ENCODE data around the gene PFAS.

Gene PFAS

GRCh38 chr17:8266648-8267479 is 17.8 kb downstream of the PFAS start:
- no peak for DNase-seq (ENCODE audit: low spot score)

GRCh38 chr17:8267480-8268147 is 18.5 kb downstream of the PFAS start:
- no peak for DNase-seq (ENCODE audit: low spot score)

DNA sequence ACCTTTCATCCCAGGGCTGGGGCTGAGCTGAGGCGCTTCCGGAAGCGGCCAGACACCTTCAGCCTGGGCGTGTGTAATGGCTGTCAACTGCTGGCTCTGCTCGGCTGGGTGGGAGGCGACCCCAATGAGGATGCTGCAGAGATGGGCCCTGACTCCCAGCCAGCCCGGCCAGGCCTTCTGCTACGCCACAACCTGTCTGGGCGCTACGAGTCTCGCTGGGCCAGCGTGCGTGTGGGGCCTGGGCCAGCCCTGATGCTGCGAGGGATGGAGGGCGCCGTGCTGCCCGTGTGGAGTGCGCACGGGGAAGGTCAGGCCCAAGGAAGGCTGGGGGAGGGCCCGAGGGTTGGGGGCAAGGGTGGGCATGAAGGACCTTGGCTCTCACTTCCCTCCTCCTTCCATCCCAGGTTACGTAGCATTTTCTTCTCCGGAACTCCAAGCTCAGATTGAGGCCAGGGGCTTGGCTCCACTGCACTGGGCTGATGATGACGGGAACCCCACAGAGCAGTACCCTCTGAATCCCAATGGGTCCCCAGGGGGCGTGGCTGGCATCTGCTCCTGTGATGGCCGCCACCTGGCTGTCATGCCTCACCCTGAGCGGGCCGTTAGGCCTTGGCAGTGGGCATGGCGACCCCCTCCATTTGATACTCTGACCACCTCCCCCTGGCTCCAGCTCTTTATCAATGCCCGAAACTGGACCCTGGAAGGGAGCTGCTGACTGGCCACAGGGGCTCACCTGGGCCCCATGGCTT is 19.6 kb downstream of the PFAS start:
- DNase-seq (ENCODE audit: low spot score), result no peak

DNA sequence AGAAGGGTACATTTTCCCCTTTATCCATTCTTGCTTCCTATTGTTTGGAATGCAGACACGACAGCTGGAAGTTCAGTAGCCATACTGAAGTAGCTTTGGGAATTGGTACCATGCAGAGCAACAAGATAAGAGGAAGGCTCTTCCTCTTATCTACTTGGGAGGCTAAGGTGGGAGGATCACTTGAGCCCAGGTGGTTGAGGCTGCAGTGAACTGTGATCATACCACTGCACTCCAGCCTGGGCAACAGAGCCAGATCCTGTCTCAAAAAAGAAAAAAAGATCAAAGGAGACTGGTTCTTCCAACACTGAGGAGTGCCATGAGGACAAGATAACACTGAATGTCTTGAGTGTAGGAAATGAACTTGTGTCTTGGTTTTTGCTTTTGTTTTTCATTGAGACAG is 23.3 kb downstream of the PFAS start:
- DNase-seq (ENCODE audit: low spot score), result no peak

DNA sequence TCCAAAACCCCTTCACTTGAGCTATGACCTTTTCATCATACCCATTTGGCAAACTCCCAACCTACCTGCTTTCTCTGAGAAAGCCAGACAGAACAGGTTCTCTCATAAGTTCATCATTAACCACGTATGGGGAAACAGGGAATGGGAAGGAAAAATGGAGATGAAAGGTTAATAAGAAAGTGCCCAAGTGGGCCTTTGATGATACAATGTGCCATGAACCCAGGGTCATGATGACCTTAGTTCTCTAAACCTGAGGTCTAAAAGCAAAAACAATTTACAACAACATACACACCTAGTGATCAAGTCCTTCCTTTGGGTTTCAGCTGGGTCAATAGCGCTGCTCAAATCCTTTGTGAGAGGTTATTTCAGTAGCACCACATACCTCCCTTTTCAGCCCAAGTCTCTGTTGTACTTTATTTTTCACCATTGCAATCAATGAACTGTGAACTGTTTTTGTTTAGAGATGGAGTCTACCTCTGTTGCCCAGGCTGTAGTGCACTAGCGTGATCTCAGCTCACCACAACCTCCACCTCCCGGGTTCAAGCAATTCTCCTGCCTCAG is 24.9 kb downstream of the PFAS start:
- DNase-seq (ENCODE audit: low spot score), result no peak

GRCh38 chr17:8274816-8275215 is 25.7 kb downstream of the PFAS start:
- no peak for DNase-seq (ENCODE audit: low spot score)

DNA sequence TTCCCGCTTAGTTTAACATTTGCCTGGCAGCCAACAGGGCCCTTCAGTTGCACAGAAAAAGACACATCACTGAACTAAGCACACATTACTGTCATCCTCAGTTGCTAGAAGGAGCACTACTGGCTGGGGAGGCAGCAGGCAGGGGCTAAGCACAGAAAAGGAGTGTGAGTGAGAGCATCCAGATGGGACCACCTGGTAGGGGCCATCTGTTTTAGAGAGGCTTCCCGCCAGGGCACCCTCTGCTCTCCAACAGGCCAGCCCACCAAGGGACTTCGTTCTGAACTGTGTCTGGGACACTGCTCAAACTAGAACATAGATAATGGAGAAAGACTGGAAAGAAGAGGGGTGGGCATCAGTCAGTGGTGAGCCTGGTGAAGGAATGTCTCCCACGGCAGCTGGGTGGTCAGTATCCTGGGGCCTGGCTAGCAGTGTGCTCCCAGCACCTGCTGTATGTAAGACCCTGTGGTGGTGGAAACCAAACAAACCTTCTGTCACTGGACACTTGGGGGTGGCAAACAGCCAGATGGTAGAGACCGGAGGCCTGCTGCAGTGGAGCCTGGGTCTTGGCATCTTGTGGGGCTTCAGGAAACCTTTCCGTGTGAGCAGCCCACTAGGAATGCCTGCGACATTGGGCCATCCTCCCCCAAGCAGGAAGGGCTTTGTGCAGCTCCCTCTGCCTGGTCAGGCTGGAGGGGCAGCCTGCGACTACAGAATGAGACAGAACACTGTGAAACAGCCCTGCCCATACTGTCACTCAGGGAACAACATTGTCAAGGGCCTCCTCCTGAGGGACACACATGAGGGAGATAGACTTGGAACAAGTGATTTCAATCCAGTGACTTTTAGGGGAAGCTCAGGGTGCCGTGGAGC is 26.6 kb downstream of the PFAS start:
- no peak for DNase-seq (ENCODE audit: low spot score)

DNA sequence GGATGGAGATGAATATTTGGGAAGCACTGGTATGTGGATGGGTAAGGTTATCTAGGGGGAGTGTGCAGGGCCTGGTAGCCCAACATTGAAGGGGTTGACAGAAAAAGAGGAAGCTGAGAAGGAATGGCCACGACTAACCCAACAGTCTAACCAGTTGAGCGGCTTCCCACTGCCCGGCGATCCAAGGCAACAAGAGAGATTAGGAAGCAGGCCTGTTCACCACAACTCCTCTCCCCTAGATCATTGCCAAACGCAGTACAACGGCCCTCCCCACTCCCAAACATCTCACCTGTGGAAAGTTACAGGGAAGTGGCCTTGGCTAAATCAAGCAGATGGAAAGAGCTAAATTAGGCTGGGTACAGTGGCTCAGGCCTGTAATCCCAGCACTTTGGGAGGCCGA is 28.2 kb downstream of the PFAS start:
- DNase-seq (ENCODE audit: low spot score), result no peak

GRCh38 chr17:8282345-8282744 is 33.3 kb downstream of the PFAS start:
- no peak for DNase-seq (ENCODE audit: low spot score)

- no peak for DNase-seq (ENCODE audit: low spot score)
Observed at GRCh38 chr17:8283356-8283755, 34.3 kb downstream of the PFAS start.

DNA sequence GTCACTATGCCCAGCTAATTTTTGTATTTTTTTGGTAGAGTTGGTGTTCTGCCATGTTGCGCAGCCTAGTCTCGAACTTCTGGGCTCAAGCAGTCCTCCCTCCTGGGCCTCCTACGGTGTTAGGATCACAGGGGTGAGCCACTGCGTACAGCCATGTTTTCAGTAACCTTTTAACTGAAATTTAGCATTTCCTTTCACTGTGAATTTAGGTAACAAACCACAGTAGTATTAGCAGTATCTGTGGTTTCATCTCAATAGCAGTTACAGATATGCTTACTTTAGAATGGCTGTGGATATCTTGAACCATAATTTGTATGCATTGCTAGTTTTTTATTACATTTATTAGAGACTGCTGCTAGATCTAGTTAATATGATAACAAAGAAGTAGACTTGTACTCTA is 35.0 kb downstream of the PFAS start:
- no peak for DNase-seq (ENCODE audit: low spot score)

- no peak for DNase-seq (ENCODE audit: low spot score)
Observed at GRCh38 chr17:8285270-8286181, 36.4 kb downstream of the PFAS start.

GRCh38 chr17:8287651-8288335 is 38.7 kb downstream of the PFAS start:
- no peak for DNase-seq (ENCODE audit: low spot score)

- DNase-seq (ENCODE audit: low spot score), result peak; percentile 93
Observed at GRCh38 chr17:8288336-8289102, 39.4 kb downstream of the PFAS start, which contains the start of gene RANGRF. TSS of gene RANGRF (plus strand) at chr17:8288670. CDS start at chr17:8288789, 119 bp downstream.

- DNase-seq (ENCODE audit: low spot score), result no peak
Observed at GRCh38 chr17:8289103-8289397, 40.0 kb downstream of the PFAS start.

DNA sequence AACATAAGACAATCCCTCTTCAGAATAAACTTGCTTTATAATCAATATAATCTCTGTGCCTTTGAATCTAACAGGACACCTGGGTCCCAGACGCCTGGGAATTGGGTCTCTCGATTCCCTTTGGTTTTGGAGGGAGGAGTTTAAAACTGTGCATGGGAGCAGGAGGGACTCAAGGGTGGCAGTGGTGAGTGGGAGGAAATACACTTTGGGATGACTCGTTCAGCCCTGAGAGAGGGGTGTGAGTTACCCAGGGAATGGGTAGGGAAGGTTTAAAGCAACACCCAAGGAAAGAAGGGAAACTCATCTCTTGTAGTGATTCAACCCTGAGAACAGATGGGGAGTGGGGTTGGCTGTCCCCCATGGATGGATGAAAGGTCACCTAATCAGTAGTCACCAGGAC is 41.0 kb downstream of the PFAS start:
- DNase-seq (ENCODE audit: low spot score), result no peak

DNA sequence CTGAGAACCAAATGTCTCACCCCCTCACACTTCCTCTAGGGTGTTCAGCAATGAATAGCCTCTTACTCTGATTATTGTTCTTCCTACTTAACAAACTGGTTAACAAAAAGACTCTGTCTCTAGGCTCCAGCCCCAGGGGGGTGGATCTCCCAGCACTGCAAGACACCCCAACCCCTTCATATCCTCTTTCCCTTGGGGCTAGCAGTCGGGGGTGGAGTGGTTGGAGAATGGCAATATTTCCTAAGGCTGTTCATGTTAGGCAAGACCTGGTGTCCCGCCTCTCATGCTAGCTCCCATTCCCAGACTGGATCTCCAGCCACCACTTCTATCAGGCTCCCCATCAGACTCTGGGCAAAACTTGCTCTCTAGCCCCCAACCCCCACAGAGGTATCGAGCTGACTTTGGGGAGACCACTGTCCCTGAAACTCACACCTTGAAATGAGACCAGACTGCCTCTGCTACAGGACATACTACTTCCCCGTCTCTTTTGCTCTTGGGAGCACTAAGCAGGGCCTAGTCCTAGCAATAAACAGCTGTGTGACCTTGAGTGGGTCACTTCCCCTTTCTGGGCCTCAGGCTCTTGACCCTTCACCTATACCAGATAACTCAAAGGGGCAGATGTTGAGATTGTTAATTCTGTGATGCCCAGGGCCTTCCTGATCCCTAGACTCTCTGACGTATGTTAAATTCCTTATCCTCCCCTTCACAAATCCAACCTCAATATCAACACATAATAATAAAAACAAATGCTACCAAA is 43.7 kb downstream of the PFAS start:
- peak; percentile 59 for DNase-seq (ENCODE audit: low spot score)

- no peak for DNase-seq (ENCODE audit: low spot score)
Observed at GRCh38 chr17:8294361-8294760, 45.3 kb downstream of the PFAS start.

Data from COLO829 (cell line).